Measurements from ENCODE around the gene RHBDD1. TPM values are rescaled to one million over a fixed set of nuclear protein-coding genes. Genes with fewer than 3 reads are reported as not detected.

RHBDD1 gene
- total and polyA plus RNA-seq, 8 donors, result 22.8 to 40.1 (median 25.3) TPM

GRCh38 chr2:227036527-227036926 is 200.7 kb downstream of the RHBDD1 start:
- no peak for DNase-seq
- no peaks in the 10 kb centered on the region for H3K9me3 ChIP-seq
- H3K36me3 ChIP-seq, result no peaks in the 10 kb centered on the region
- H3K4me1 ChIP-seq, result no peaks in the 10 kb centered on the region
- H3K27ac ChIP-seq, result no peak overlapping the region
- intact Hi-C loops (cut with DNase I), result no loop called here
- H3K4me3 ChIP-seq, result no peak overlapping the region
- TF ChIP-seq CTCF (IDR thresholded peaks at IDR 0.05), result no peak
- ATAC-seq, result no peak
- peaks cover 0 to 7% of the 10 kb centered on the region in 2 donors for H3K27me3 ChIP-seq

GRCh38 chr2:227038550-227039189 is 202.8 kb downstream of the RHBDD1 start:
- intact Hi-C loops (cut with DNase I), result no loop called here
- Histone ChIP-seq H3K9me3 (no peaks in the 10 kb centered on the region), H3K27ac (no peak overlapping the region), H3K27me3 (peaks cover 0 to 7% of the 10 kb centered on the region in 2 donors), H3K36me3 (no peaks in the 10 kb centered on the region), H3K4me3 (no peak overlapping the region), H3K4me1 (no peaks in the 10 kb centered on the region)
- ATAC-seq, result no peak
- no peak for TF ChIP-seq CTCF (IDR thresholded peaks at IDR 0.05)
- peak in 2 of 4 donors; percentile 53 to 72 for DNase-seq

- DNase-seq, result no peak
- H3K9me3 ChIP-seq, result no peaks in the 10 kb centered on the region
- ATAC-seq, result no peak
- no peaks in the 10 kb centered on the region for H3K36me3 ChIP-seq
- no peak for TF ChIP-seq CTCF (IDR thresholded peaks at IDR 0.05)
- no peaks in the 10 kb centered on the region for H3K4me1 ChIP-seq
- no peak overlapping the region for H3K27ac ChIP-seq
- intact Hi-C loops (cut with DNase I), result no loop called here
- H3K27me3 ChIP-seq, result no peaks in the 10 kb centered on the region
- no peak overlapping the region for H3K4me3 ChIP-seq
Observed at GRCh38 chr2:227043981-227044380, 208.1 kb downstream of the RHBDD1 start.

Other genes starting within 250 kb of the RHBDD1 start
- 10 to 100 TPM; 13.3 to 15.9 TPM for gene IRS1, start 36.2 kb upstream of the RHBDD1 start, total RNA-seq
- gene IRS1, start 36.2 kb upstream of the RHBDD1 start, polyA plus RNA-seq (ENCODE audit: insufficient read length in 6 of 6), result 10 to 100 TPM; 34.1 to 43.5 (median 35.6) TPM